Prostate gland (tissue), 2 donors: ENCODE data around the gene SORL1. TPM values are rescaled to one million over a fixed set of nuclear protein-coding genes. Genes with fewer than 3 reads are reported as not detected.

Experiments
- DNase-seq: peaks from one replicate; pipeline ENCODE4 v3.0.0-alpha.2; 2019; ENCODE audit warnings: low spot score
- H3K27ac ChIP-seq, 2 donors: fragments of 200-600 bp; sonication (generic); 2 replicates each; pipeline ENCODE4 v1.5.1; 2017 to 2019
- H3K27me3 ChIP-seq: fragments of 200-600 bp; sonication (generic); replicated peaks from 2 replicates; pipeline ENCODE4 v1.5.1; 2019; ENCODE audit not compliant: insufficient read depth
- H3K36me3 ChIP-seq, 2 donors: fragments of 200-600 bp; sonication (generic); 1 replicate in 1 of 2; 2 replicates in 1 of 2; pipeline versions ENCODE4 v1.5.1 to v1.8.1; 2017 to 2019
- H3K4me1 ChIP-seq: fragments of 200-600 bp; sonication (generic); replicated peaks from 2 replicates; pipeline ENCODE4 v1.5.1; 2019
- H3K4me3 ChIP-seq, 2 donors: fragments of 200-600 bp; sonication (generic); 2 replicates each; pipeline ENCODE4 v1.5.1; 2017 to 2019
- H3K9me3 ChIP-seq: fragments of 200-600 bp; sonication (generic); 2 replicates; pipeline ENCODE4 v1.5.1; 2017
- POLR2A ChIP-seq: fragments of 450-650 bp; IDR thresholded peaks from one replicate; pipeline ENCODE4 v1.6.1; 2016; ENCODE audit warnings: antibody characterized with exemption, mild to moderate bottlenecking
- POLR2AphosphoS5 ChIP-seq: sonication (generic); formaldehyde crosslinking; IDR thresholded peaks from one replicate; pipeline ENCODE4 v1.6.1; 2017; ENCODE audit warnings: antibody characterized with exemption
- WGBS: methylation state at CpG from one replicate; pipeline ENCODE4 v1.1.5; 2018; 5-methylcytosine and 5-hydroxymethylcytosine counted together
- intact Hi-C: fragments of 100-400 bp; cut with DNase I; formaldehyde crosslinking; loops from one replicate; pipeline ENCODE4 v1.14.2; 2022
- total RNA-seq, 2 donors: library from RNA; depleted of rRNA; stranded (reverse); fragments of >200 nt; gene quantifications; one replicate each; pipeline ENCODE4 v1.1.0, GENCODE V29; 2016
- TF ChIP-seq, protein P1 (sequence below), 4 experiments: fragments of 200-600 bp in 2 of 4; fragments of 450-650 bp in 2 of 4; sonication (generic) in 2 of 4; IDR thresholded peaks; 1 replicate in 3 of 4; 2 replicates in 1 of 4; pipeline ENCODE4 v1.5.1; 2016 to 2019; ENCODE audit warnings: antibody characterized with exemption in 4 of 4, mild to moderate bottlenecking in 2 of 4, moderate library complexity in 2 of 4

SORL1 gene
- total RNA-seq, 2 donors from 2014 or later: 77.4 to 97.6 TPM

DNA sequence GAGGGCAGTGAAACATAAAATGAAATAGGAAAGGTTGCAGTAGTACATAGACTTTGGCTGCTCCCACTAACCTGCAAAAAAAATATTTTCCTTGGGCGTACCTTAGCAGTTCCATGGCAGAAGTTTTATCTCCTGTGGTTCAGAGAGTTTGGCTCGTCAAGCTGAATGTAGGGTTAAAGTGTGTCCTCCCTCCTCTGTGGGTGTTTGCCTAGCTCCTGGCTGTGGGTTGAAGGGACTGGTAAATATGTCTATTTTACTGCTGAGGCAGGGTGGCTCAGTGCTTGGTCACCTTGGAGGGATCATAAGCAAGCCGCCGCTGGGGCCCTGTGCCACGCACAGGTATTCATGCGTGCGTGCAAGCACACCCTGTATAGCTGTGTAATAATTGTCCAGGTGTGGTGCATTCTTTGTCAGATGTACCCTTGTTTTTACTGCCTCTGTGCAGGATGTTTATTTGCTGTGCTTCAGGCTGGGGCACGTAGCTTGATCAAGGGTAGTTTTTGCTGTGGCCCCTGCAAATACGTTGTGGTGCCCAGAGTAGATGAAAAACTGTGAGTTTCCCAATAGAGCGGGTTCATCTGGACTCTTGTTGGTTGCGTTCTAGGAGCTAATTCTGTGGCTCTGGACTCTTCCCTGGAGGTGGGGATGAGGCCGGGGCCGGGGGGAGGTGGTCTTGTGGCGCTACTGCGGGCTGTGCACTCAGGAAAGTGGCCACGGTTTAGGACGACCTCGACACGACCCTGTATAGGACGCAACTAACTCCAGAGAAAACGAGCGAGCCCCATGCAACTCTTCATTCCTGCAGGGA, 732 bp upstream of the SORL1 start:
- Histone ChIP-seq H3K9me3 (no peaks in the 10 kb centered on the region), H3K36me3 (no peaks in the 10 kb centered on the region), H3K4me3 (peak overlapping the region; percentile 84 to 85), H3K27me3 (no peaks in the 10 kb centered on the region), H3K4me1 (no peaks in the 10 kb centered on the region), H3K27ac (peak overlapping the region; percentile 76 to 82)
- DNase-seq: peak; percentile 69
- TF ChIP-seq POLR2AphosphoS5: peak; percentile 52
- TF ChIP-seq, protein P1, sequence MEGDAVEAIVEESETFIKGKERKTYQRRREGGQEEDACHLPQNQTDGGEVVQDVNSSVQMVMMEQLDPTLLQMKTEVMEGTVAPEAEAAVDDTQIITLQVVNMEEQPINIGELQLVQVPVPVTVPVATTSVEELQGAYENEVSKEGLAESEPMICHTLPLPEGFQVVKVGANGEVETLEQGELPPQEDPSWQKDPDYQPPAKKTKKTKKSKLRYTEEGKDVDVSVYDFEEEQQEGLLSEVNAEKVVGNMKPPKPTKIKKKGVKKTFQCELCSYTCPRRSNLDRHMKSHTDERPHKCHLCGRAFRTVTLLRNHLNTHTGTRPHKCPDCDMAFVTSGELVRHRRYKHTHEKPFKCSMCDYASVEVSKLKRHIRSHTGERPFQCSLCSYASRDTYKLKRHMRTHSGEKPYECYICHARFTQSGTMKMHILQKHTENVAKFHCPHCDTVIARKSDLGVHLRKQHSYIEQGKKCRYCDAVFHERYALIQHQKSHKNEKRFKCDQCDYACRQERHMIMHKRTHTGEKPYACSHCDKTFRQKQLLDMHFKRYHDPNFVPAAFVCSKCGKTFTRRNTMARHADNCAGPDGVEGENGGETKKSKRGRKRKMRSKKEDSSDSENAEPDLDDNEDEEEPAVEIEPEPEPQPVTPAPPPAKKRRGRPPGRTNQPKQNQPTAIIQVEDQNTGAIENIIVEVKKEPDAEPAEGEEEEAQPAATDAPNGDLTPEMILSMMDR (IDR thresholded peaks at IDR 0.05): no peak
- intact Hi-C loops: loop anchor here (10.0 kb wide), 1 partner anchor 127 kb away; no protein-coding TSS in a partner anchor
- WGBS: 19% methylated on average over 22 of the region's 22 CpGs

DNA sequence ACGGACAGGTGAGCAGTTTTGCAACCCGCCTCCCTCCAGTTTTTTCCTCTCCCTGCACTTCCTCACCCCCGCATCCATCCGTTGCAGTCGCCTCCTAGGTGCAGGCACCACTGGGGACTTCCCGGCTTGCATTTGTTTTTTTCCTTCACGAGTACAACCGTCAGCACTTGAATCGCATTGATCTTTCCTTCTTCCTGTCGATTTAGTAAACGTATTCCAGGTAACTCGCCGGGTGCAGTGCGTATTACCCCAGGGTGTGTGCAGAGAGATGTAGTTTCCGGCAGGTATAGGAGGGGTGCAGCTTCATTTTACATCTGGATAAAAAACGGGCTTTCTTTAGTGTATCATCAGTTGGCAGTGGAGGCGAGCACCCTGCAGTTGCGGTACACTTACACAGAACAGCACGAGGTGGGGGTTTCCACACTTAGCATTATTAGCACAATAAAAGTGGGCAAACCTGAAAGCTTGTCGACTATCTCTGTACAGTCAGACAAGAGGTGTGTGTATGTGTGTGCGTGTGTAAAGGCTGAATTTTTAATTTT, 566 bp downstream of the SORL1 start, which contains the start of gene SORL1-AS1:
Gene SORL1-AS1 (minus strand): TSS at position 359 of the 542 bp plus-strand sequence.
- 1% methylated on average over 21 of the region's 21 CpGs for WGBS
- no peak for DNase-seq
- Histone ChIP-seq H3K27ac (peak within 1 kb of the TSS; percentile 76 to 82), H3K36me3 (no peaks in the 10 kb centered on the region), H3K27me3 (no peaks in the 10 kb centered on the region), H3K4me3 (peak within 1 kb of the TSS; percentile 84 to 85), H3K9me3 (no peaks in the 10 kb centered on the region), H3K4me1 (no peaks in the 10 kb centered on the region)
- no peak for TF ChIP-seq POLR2A
- TF ChIP-seq POLR2AphosphoS5: peak; percentile 19
- TF ChIP-seq, protein P1 (IDR thresholded peaks at IDR 0.05): no peak
- intact Hi-C loops: loop anchor here (2.0 to 10.0 kb wide), 3 partner anchors 82 to 138 kb away; no protein-coding TSS in a partner anchor

DNA sequence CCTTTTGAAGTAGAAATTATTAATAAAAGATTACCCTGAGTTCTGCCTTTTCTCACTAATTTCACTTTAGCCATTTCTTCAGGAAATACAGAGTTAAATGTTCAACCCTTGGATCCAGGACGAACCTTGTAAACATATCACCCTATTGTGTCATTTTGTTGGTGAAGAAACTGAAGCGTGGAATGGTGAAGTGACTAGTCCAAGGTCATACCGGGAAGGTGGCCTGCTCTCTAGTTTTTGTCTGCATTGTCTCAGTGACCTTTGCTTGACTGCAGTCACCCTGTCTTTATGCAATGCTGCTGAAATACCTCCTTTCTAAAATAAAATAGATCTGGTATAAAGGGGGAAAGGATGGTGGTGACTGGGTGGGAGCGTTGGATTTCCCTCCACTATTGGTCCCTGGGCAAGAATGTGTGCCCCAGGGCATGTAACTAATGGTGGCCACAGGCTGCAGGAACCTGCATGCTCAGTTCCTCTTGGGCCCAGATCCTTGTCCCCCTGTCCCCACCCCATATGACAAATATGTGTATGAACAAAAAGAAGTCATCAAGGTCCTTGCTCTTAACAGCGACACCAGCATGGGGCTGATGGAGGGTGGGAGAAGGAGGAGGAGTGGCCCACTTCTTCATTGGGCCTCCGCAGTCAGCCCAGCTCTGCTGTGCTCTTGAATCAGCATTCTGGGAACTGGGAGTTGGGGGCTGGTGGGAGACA, 1.6 kb downstream of the SORL1 start:
- Histone ChIP-seq H3K9me3 (no peaks in the 10 kb centered on the region), H3K27ac (peak overlapping the region in 1 of 2 donors; percentile 82), H3K27me3 (no peaks in the 10 kb centered on the region), H3K4me3 (peak overlapping the region; percentile 84 to 85), H3K36me3 (no peaks in the 10 kb centered on the region), H3K4me1 (no peaks in the 10 kb centered on the region)
- intact Hi-C loops: loop anchor here (2.0 to 10.0 kb wide), 3 partner anchors 81 to 137 kb away; no protein-coding TSS in a partner anchor
- no peak for DNase-seq
- 57% methylated on average over 6 of the region's 6 CpGs for WGBS
- TF ChIP-seq POLR2A (no peak), POLR2AphosphoS5 (no peak)
- TF ChIP-seq, protein P1 (IDR thresholded peaks at IDR 0.05): no peak

DNA sequence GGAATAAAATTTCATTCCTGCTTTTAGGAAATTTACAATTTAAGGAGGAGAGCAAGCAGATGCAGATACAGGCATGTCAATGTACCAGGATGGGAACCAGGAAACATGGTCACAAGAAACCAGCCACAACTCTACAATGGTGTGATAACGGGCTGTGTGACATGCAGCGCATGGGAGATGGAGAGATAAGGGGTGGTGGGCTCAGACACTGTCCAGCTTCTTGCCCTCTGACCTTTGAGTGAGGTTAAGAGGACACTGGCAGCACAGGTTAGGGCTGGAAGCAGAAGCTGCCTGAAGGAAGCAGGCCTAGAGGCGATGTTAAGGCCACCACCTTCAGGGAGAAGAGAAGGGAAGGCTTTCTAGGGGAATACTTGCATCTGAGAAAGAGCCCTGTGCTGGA, 3.0 kb downstream of the SORL1 start:
- Histone ChIP-seq H3K4me3 (no peak overlapping the region), H3K27me3 (no peaks in the 10 kb centered on the region), H3K4me1 (no peaks in the 10 kb centered on the region), H3K27ac (no peak overlapping the region), H3K9me3 (no peaks in the 10 kb centered on the region), H3K36me3 (no peaks in the 10 kb centered on the region)
- intact Hi-C loops: loop anchor here (10.0 kb wide), 1 partner anchor 130 kb away; no protein-coding TSS in a partner anchor
- DNase-seq: no peak
- 93% methylated on average over 3 of the region's 3 CpGs for WGBS
- TF ChIP-seq POLR2A (no peak), POLR2AphosphoS5 (no peak)
- TF ChIP-seq, protein P1 (IDR thresholded peaks at IDR 0.05): no peak
